HEK293T (cell line): Measurements from ENCODE around the gene SMIM45.

Experiments
- CTCF ChIA-PET: fragments of 350-600 bp; formaldehyde crosslinking; extraction: SDS; loops from one replicate; lab custom pipeline; 2021; ENCODE audit warnings: antibody characterized with exemption, inconsistent platforms; lab: Yijun Ruan, JAX
- POLR2A ChIA-PET: fragments of 350-600 bp; formaldehyde crosslinking; extraction: SDS; loops from one replicate; lab custom pipeline; 2020; ENCODE audit warnings: antibody characterized with exemption, inconsistent platforms; lab: Yijun Ruan, JAX
- DNase-seq: peaks from one replicate; pipeline ENCODE4 v3.0.0; 2012; ENCODE audit warnings: mixed read lengths; ENCODE audit errors: extremely low spot score
- ARNT ChIP-seq: fragments of 450-650 bp; IDR thresholded peaks from 2 replicates; pipeline ENCODE4 v1.6.1; 2017; ENCODE audit warnings: mild to moderate bottlenecking
- BHLHE40 ChIP-seq: fragments of 450-650 bp; IDR thresholded peaks from 2 replicates; pipeline ENCODE4 v1.6.1; 2016; ENCODE audit warnings: mild to moderate bottlenecking, moderate library complexity, borderline replicate concordance
- CTBP1 ChIP-seq: fragments of 450-650 bp; IDR thresholded peaks from 2 replicates; pipeline ENCODE4 v1.6.1; 2016; ENCODE audit warnings: borderline replicate concordance
- ELF4 ChIP-seq: fragments of 450-650 bp; IDR thresholded peaks from 2 replicates; pipeline ENCODE4 v1.6.1; 2017; ENCODE audit warnings: antibody characterized with exemption
- FOXA1 ChIP-seq: fragments of 450-650 bp; IDR thresholded peaks from 2 replicates; pipeline ENCODE4 v1.6.1; 2016; ENCODE audit warnings: mild to moderate bottlenecking
- FOXK2 ChIP-seq: fragments of 450-650 bp; IDR thresholded peaks from 2 replicates; pipeline ENCODE4 v1.6.1; 2016; ENCODE audit warnings: mild to moderate bottlenecking
- FOXM1 ChIP-seq: fragments of 450-650 bp; IDR thresholded peaks from 2 replicates; pipeline ENCODE4 v1.6.1; 2017; ENCODE audit warnings: mild to moderate bottlenecking, borderline replicate concordance
- HDGF ChIP-seq: fragments of 450-650 bp; IDR thresholded peaks from 2 replicates; pipeline ENCODE4 v1.6.1; 2017; ENCODE audit warnings: antibody characterized with exemption, borderline replicate concordance
- L3MBTL2 ChIP-seq: fragments of 450-650 bp; conservative IDR thresholded peaks from 2 replicates; pipeline ENCODE4 v1.6.1; 2016; ENCODE audit warnings: mild to moderate bottlenecking
- LEF1 ChIP-seq: fragments of 450-650 bp; IDR thresholded peaks from 2 replicates; pipeline ENCODE4 v1.6.1; 2017; ENCODE audit warnings: mild to moderate bottlenecking, borderline replicate concordance
- NFRKB ChIP-seq: fragments of 450-650 bp; IDR thresholded peaks from 2 replicates; pipeline ENCODE4 v1.6.1; 2016; ENCODE audit warnings: mild to moderate bottlenecking, moderate library complexity
- PKNOX1 ChIP-seq: fragments of 450-650 bp; IDR thresholded peaks from 2 replicates; pipeline ENCODE4 v1.6.1; 2016
- SP1 ChIP-seq: fragments of 450-650 bp; IDR thresholded peaks from 2 replicates; pipeline ENCODE4 v1.6.1; 2017
- SUZ12 ChIP-seq: fragments of 450-650 bp; IDR thresholded peaks from 2 replicates; pipeline ENCODE4 v1.6.1; 2016; ENCODE audit warnings: mild to moderate bottlenecking
- TARDBP ChIP-seq: fragments of 450-650 bp; IDR thresholded peaks from 2 replicates; pipeline ENCODE4 v1.6.1; 2016
- ZNF384 ChIP-seq: fragments of 450-650 bp; IDR thresholded peaks from 2 replicates; pipeline ENCODE4 v1.6.1; 2016

SMIM45 gene

GRCh38 chr22:41968601-41969000 lies 16.7 kb downstream of the SMIM45 start:
- ChIA-PET CTCF (interaction anchor here (0.9 kb wide), 1 partner anchor 144 kb away, joined by 5 read pairs; no protein-coding TSS in a partner anchor), POLR2A (interaction anchor here (0.9 to 1.5 kb wide), 2 partner anchors 22 to 122 kb away, joined by 3 to 4 read pairs; partner anchors contain the start of genes CENPM and NDUFA6)
- no peak for DNase-seq
- TF ChIP-seq NFRKB = no peak
- TF ChIP-seq FOXM1 = no peak
- TF ChIP-seq ELF4 = no peak
- TF ChIP-seq ARNT = no peak
- no peak for TF ChIP-seq FOXA1
- TF ChIP-seq BHLHE40 = no peak
- no peak for TF ChIP-seq ZNF384
- TF ChIP-seq FOXK2 = no peak
- TF ChIP-seq HDGF = no peak
- TF ChIP-seq SUZ12 = no peak

GRCh38 chr22:41969110-41969646 lies 17.2 kb downstream of the SMIM45 start, which contains the start of gene SEPTIN3:
Gene SEPTIN3 (plus strand): TSS chr22:41969443. CDS start chr22:41971493, 2,050 bp downstream.
- ChIA-PET POLR2A (interaction anchor here (0.8 to 1.5 kb wide), 3 partner anchors 23 to 122 kb away, joined by 3 to 4 read pairs (median 3); partner anchors contain the start of genes CENPM and NDUFA6), CTCF (interaction anchor here (0.9 kb wide), 1 partner anchor 144 kb away, joined by 5 read pairs; no protein-coding TSS in a partner anchor)
- no peak for DNase-seq
- TF ChIP-seq SUZ12 (no peak), FOXA1 (no peak), CTBP1 (no peak), ARNT (no peak), FOXK2 (no peak), HDGF (no peak), ELF4 (no peak), FOXM1 (no peak), BHLHE40 (no peak), TARDBP (no peak), LEF1 (no peak), PKNOX1 (no peak), L3MBTL2 (no peak), SP1 (no peak), ZNF384 (no peak), NFRKB (no peak)

GRCh38 chr22:41970601-41971000 lies 18.7 kb downstream of the SMIM45 start:
- no peak for DNase-seq
- POLR2A ChIA-PET = interaction anchor here (1.9 kb wide), 1 partner anchor 108 kb away, joined by 6 read pairs; the partner anchor contains the start of gene SMDT1
- TF ChIP-seq SP1 (no peak), CTBP1 (no peak), ZNF384 (no peak), NFRKB (no peak), L3MBTL2 (no peak), HDGF (no peak), ELF4 (no peak)
- CTCF ChIA-PET = no interaction called here

- no peak for DNase-seq
- ChIA-PET POLR2A (interaction anchor here (1.9 kb wide), 1 partner anchor 107 kb away, joined by 6 read pairs; the partner anchor contains the start of gene SMDT1), CTCF (no interaction called here)
- TF ChIP-seq FOXA1 (no peak), CTBP1 (no peak), ARNT (no peak), HDGF (no peak), BHLHE40 (no peak)
Measured at GRCh38 chr22:41971431-41971830, 19.5 kb downstream of the SMIM45 start.

GRCh38 chr22:41974691-41975290 lies 22.8 kb downstream of the SMIM45 start:
- POLR2A ChIA-PET = interaction anchor here (0.8 kb wide), 1 partner anchor 28 kb away, joined by 4 read pairs; the partner anchor contains the start of gene CENPM

GRCh38 chr22:41975299-41976069 lies 23.5 kb downstream of the SMIM45 start:
- no peak for DNase-seq
- ChIA-PET CTCF (interaction anchor here (0.6 to 1.1 kb wide), 3 partner anchors 9 to 498 kb away, joined by 3 to 4 read pairs (median 4); no protein-coding TSS in a partner anchor), POLR2A (interaction anchor here (0.8 kb wide), 1 partner anchor 29 kb away, joined by 4 read pairs; the partner anchor contains the start of gene CENPM)
- TF ChIP-seq FOXM1 (no peak), FOXA1 (no peak), CTBP1 (no peak), FOXK2 (no peak), SUZ12 (no peak)

More at GRCh38 chr22:41974691-41975290, 22.8 kb downstream of the SMIM45 start:
- TF ChIP-seq FOXK2 = no peak
- no peak for TF ChIP-seq CTBP1
- DNase-seq = no peak
- CTCF ChIA-PET = interaction anchor here (0.7 to 1.1 kb wide), 2 partner anchors 18 to 30 kb away, joined by 3 to 4 read pairs; no protein-coding TSS in a partner anchor
